ENCODE results near the gene SH2B2.

Gene SH2B2

GRCh38 chr7:102268635-102269034, 18.0 kb upstream of the SH2B2 start:
- no peak for DNase-seq

- no peak for DNase-seq
Observed at GRCh38 chr7:102270178-102270887, 16.3 kb upstream of the SH2B2 start.

GRCh38 chr7:102271158-102271798, 15.4 kb upstream of the SH2B2 start:
- DNase-seq, result no peak

- peak; percentile 94 for DNase-seq
Observed at GRCh38 chr7:102272075-102272916, 14.4 kb upstream of the SH2B2 start.

GRCh38 chr7:102272917-102273748, 13.5 kb upstream of the SH2B2 start:
- no peak for DNase-seq

- no peak for DNase-seq
Observed at GRCh38 chr7:102273749-102274712, 12.6 kb upstream of the SH2B2 start.

GRCh38 chr7:102275123-102275703, 11.5 kb upstream of the SH2B2 start:
- DNase-seq, result no peak

- no peak for DNase-seq
Observed at GRCh38 chr7:102277901-102278300, 8.8 kb upstream of the SH2B2 start.

- peak; percentile 79 for DNase-seq
Observed at GRCh38 chr7:102279537-102280400, 6.9 kb upstream of the SH2B2 start.

GRCh38 chr7:102280521-102280920, 6.1 kb upstream of the SH2B2 start:
- no peak for DNase-seq

GRCh38 chr7:102281785-102282184, 4.9 kb upstream of the SH2B2 start:
- no peak for DNase-seq

GRCh38 chr7:102282465-102283362, 4.0 kb upstream of the SH2B2 start:
- DNase-seq, result no peak

- DNase-seq, result no peak
Observed at GRCh38 chr7:102283477-102284189, 3.0 kb upstream of the SH2B2 start.

- no peak for DNase-seq
Observed at GRCh38 chr7:102284399-102284798, 2.3 kb upstream of the SH2B2 start.

GRCh38 chr7:102284891-102285539, 1.7 kb upstream of the SH2B2 start:
- no peak for DNase-seq

- DNase-seq, result no peak
Observed at GRCh38 chr7:102285540-102286236, 980 bp upstream of the SH2B2 start.

All from activated CD8-positive, alpha-beta memory T cell treated with anti-CD3 and anti-CD28 coated beads, Interleukin-2, amount 50 U/mL, for 48 hours (primary cell).